22Rv1 (cell line): ENCODE measurements around the gene CDHR3.

ENCODE experiments used
- CTCF ChIP-seq: fragments of 450-650 bp; IDR thresholded peaks from 2 replicates; pipeline ENCODE4 v1.5.1; 2017; ENCODE audit warnings: mild to moderate bottlenecking
- ZFX ChIP-seq: fragments of 450-650 bp; IDR thresholded peaks from 2 replicates; pipeline ENCODE4 v1.6.1; 2017; ENCODE audit warnings: antibody characterized with exemption, borderline replicate concordance

- no peak for TF ChIP-seq CTCF
- no peak for TF ChIP-seq ZFX
Observed at GRCh38 chr7:106053109-106053508, 90.0 kb downstream of the CDHR3 start.
